HepG2 (cell line): Measurements from ENCODE around the gene TSGA10. TPM values are rescaled to one million over a fixed set of nuclear protein-coding genes. Genes with fewer than 3 reads are reported as not detected.

Experiments
- ATAC-seq: fragments of 200-7000 bp; cut with Tn5 transposase; 3 replicates; pipeline ENCODE4 v1.9.1; 2020; ENCODE audit warnings: mild to moderate bottlenecking, moderate library complexity
- BruUV-seq: library from RNA; stranded (reverse); fragments of 400-500 nt; replicated peaks from 2 replicates; lab custom pipeline; 2021; lab: Mats Ljungman, UMichigan
- CTCF ChIA-PET: fragments of 300-600 bp; formaldehyde crosslinking; extraction: SDS; loops from one replicate; lab custom pipeline; 2021; ENCODE audit warnings: low total read pairs, inconsistent platforms, low intra/inter-chr PET ratio; lab: Yijun Ruan, JAX
- POLR2A ChIA-PET: fragments of 350-600 bp; sonication (Branson Sonifier 250); formaldehyde crosslinking; loops from one replicate; lab custom pipeline; 2020; ENCODE audit warnings: antibody characterized with exemption, inconsistent platforms; lab: Yijun Ruan, JAX
- DNase-seq: peaks from one replicate; pipeline ENCODE4 v3.0.0-alpha.2; 2015; ENCODE audit warnings: low spot score
- FAIRE-seq: peaks from 3 replicates; lab custom pipeline; 2011; peaks lifted over from hg19 to GRCh38; lab: Jason Lieb, UNC
- H2AFZ ChIP-seq: one replicate; pipeline ENCODE4 v1.6.1; 2011; ENCODE audit warnings: low read length, inconsistent platforms
- H3K27ac ChIP-seq: fragments of 300-600 bp; 3 replicates; pipeline ENCODE4 v1.8.0; 2011; ENCODE audit warnings: mixed run types, mild to moderate bottlenecking, mixed read lengths, low read length, inconsistent platforms; ENCODE audit not compliant: insufficient read depth; ENCODE audit errors: extremely low read length
- H3K27me3 ChIP-seq, 2 experiments: fragments of 200-600 bp in 1 of 2; 2 replicates in 1 of 2; 3 replicates in 1 of 2; pipeline versions ENCODE4 v1.6.0 to v1.8.0; 2011; ENCODE audit warnings: low read length in 2 of 2, mild to moderate bottlenecking in 2 of 2, moderate library complexity in 2 of 2, inconsistent platforms in 1 of 2; ENCODE audit not compliant: insufficient read depth in 2 of 2, control insufficient read depth in 1 of 2
- H3K36me3 ChIP-seq, 2 experiments: fragments of 200-600 bp in 1 of 2; replicated peaks in 1 of 2; 2 replicates in 1 of 2; 3 replicates in 1 of 2; pipeline versions ENCODE4 v1.5.1 to v1.8.0; 2011; ENCODE audit warnings: low read length in 2 of 2, inconsistent platforms in 1 of 2; ENCODE audit not compliant: insufficient read depth in 2 of 2, control insufficient read depth in 1 of 2
- H3K4me1 ChIP-seq: 2 replicates; pipeline ENCODE4 v1.5.1; 2012; ENCODE audit warnings: low read length, inconsistent platforms; ENCODE audit not compliant: insufficient read depth
- H3K4me2 ChIP-seq: 2 replicates; pipeline ENCODE4 v1.6.0; 2011; ENCODE audit warnings: low read depth, low read length, inconsistent platforms
- H3K4me3 ChIP-seq, 3 experiments: fragments of 200-600 bp in 1 of 3; sonication (generic), shearing (Covaris generic) in 1 of 3; replicated peaks in 1 of 3; 2 replicates each; pipeline ENCODE4 v1.5.1; 2011 to 2016; ENCODE audit warnings: low read length in 3 of 3, inconsistent platforms in 2 of 3, low read depth in 2 of 3, mild to moderate bottlenecking in 2 of 3, control low read depth in 1 of 3, mixed read lengths in 1 of 3; ENCODE audit not compliant: insufficient read depth in 1 of 3
- H3K79me2 ChIP-seq: one replicate; pipeline ENCODE4 v1.6.1; 2011; ENCODE audit warnings: low read length, inconsistent platforms; ENCODE audit not compliant: insufficient read depth
- H3K9ac ChIP-seq: 2 replicates; pipeline ENCODE4 v1.6.0; 2011; ENCODE audit warnings: mild to moderate bottlenecking, low read depth, low read length, inconsistent platforms; ENCODE audit not compliant: insufficient read depth
- H3K9me3 ChIP-seq: 2 replicates; pipeline ENCODE4 v1.5.1; 2012; ENCODE audit warnings: mild to moderate bottlenecking, low read length
- H4K20me1 ChIP-seq: 2 replicates; pipeline ENCODE4 v1.6.0; 2011; ENCODE audit warnings: inconsistent platforms, mild to moderate bottlenecking, low read length, moderate library complexity; ENCODE audit not compliant: insufficient read depth
- CCDC6 ChIP-seq: sonication (generic); formaldehyde crosslinking; IDR thresholded peaks from 2 replicates; pipeline ENCODE4 v1.8.1; 2022; ENCODE audit warnings: mild to moderate bottlenecking, missing genetic modification reagents, moderate library complexity
- MAFK ChIP-seq, 2 experiments: IDR thresholded peaks in 1 of 2; conservative IDR thresholded peaks in 1 of 2; 2 replicates each; pipeline ENCODE4 v1.6.1; 2011; ENCODE audit warnings: improper control_type of control experiment in 2 of 2, low read length in 2 of 2
- TCF7L2 ChIP-seq: IDR thresholded peaks from 2 replicates; pipeline ENCODE4 v1.6.1; 2011; ENCODE audit warnings: mild to moderate bottlenecking, low read depth, low read length, moderate library complexity
- ZNF160 ChIP-seq: sonication (generic); formaldehyde crosslinking; IDR thresholded peaks from 2 replicates; pipeline ENCODE4 v1.8.0; 2022; ENCODE audit warnings: mild to moderate bottlenecking, inconsistent platforms, missing genetic modification reagents
- ZNF503 ChIP-seq: sonication (generic); formaldehyde crosslinking; IDR thresholded peaks from 2 replicates; pipeline ENCODE4 v1.4.0; 2020; ENCODE audit warnings: missing genetic modification reagents
- ZZZ3 ChIP-seq: sonication (generic); formaldehyde crosslinking; IDR thresholded peaks from 2 replicates; pipeline ENCODE4 v1.4.0; 2020; ENCODE audit warnings: missing genetic modification reagents, mild to moderate bottlenecking, borderline replicate concordance
- WGBS: methylation state at CpG from one replicate; pipeline ENCODE4 v1.1.6; 2017; ENCODE audit warnings: low lambda C conversion rate; 5-methylcytosine and 5-hydroxymethylcytosine counted together
- in situ Hi-C: cut with HindIII; loops from 2 replicates; pipeline ENCODE4 v1.10.0; 2017; ENCODE audit warnings: low pct_unique_long_range_greater_than_20kb; ENCODE audit not compliant: extremely low pct_ligation_motif_present
- intact Hi-C: fragments of 100-400 bp; cut with micrococcal nuclease; formaldehyde crosslinking; loops from one replicate; pipeline ENCODE4 v1.10.0; 2022; ENCODE audit not compliant: unreplicated experiment
- polyA plus RNA-seq, 8 experiments: library from polyadenylated mRNA; depleted of rRNA in 3 of 8; stranded (reverse) in 7 of 8; unstranded in 1 of 8; fragments of >200 nt; fragmentation: Illumina TruSeq in 4 of 8; extraction: Trizol in 4 of 8; gene quantifications; 2 replicates each; pipeline versions ENCODE4 v1.2.1 to v1.2.3, GENCODE V29; 2011 to 2016; ENCODE audit warnings: low read depth in 4 of 8, missing spikeins in 1 of 8, mixed read lengths in 1 of 8; ENCODE audit not compliant: insufficient read depth in 1 of 8
- total RNA-seq, 5 experiments: library from RNA; depleted of rRNA; stranded (reverse); fragments of >200 nt; fragmentation: Illumina TruSeq; extraction: Trizol; gene quantifications; 2 replicates each; pipeline ENCODE4 v1.2.3, GENCODE V29; 2016; ENCODE audit warnings: low read depth in 1 of 5

Gene TSGA10
- total and polyA plus RNA-seq, 2 of the 13 experiments (the other 11 are each of a cell fraction or from before 2014, with no cell fraction given), result 4.7 to 13.1 TPM

DNA sequence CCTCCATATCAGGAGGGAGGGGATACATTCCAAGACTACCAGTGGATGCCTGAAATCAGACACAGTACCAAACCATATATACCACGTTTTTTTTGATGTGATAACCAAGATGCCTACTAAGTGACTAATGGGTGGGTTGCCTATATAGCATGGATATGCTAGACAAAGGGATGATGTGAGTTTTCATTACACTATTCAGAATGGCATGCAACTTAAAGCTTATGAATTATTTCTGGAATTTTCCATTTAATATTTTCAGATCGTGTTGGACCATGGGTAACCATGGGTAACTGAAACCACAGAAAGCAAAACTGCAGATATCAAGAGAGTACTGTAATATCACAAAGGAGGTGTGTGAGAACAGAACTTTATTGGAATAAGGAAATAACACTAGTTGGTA is 179.1 kb downstream of the TSGA10 start (continued):
- TF ChIP-seq ZZZ3 (CRISPR knock-in tag), result no peak
- no peak for TF ChIP-seq ZNF503 (CRISPR knock-in tag)
- no peak for TF ChIP-seq CCDC6 (CRISPR knock-in tag)

DNA sequence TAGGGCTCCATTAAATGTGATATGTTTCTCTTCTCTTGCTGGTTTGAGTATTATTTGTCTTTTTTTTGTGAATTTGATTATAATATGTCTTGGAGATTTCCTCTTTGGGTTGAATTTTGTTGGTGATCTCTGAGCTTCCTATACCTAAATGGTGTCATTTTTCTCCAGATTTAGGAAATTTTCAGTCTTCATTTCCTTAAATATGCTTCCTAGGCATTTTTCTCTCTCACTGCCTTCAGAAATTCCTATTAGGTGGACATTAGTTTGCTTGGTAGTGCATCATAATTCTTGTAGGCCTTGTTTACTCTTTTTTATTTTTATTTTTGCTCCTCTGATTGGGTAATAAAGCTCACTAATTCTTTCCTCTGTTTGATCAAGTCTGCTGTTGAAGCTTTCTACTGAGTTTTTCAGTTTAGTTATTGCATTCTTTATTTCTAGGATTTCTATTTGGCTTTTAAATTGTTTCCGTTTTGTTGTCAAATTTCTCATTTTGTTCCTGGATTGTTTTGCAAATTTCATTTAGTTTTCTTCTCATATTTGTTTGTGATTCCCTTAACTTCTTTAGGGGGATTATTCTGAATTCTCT is 182.1 kb downstream of the TSGA10 start:
- H2AFZ ChIP-seq, result no peak overlapping the region
- H3K27me3 ChIP-seq, result no peaks in the 10 kb centered on the region
- BruUV-seq, result no TSS peak
- in situ Hi-C loops, result no loop called here
- 5% methylated on average over 1 of the region's 1 CpG for WGBS
- POLR2A ChIA-PET, result no interaction called here
- no peaks in the 10 kb centered on the region for H4K20me1 ChIP-seq
- H3K4me1 ChIP-seq, result no peaks in the 10 kb centered on the region
- FAIRE-seq (no peak), DNase-seq (no peak)
- no peak overlapping the region for H3K9ac ChIP-seq
- CTCF ChIA-PET, result no interaction called here
- no peaks in the 10 kb centered on the region for H3K36me3 ChIP-seq
- no peaks in the 10 kb centered on the region for H3K79me2 ChIP-seq
- TF ChIP-seq MAFK (conservative IDR thresholded peaks at IDR 0.05 in 1 of 2, IDR thresholded peaks at IDR 0.05 in 1 of 2; ENCODE audit: low read length in 2 of 2) (peak; percentile 50 to 66; a peak in 3 of 4 replicates), TCF7L2 (no peak), ZNF160 (CRISPR knock-in tag) (peak; percentile 98)
- TF ChIP-seq, all 625 proteins: peak for 2
- ATAC-seq, result no peak
- no peak overlapping the region for H3K4me2 ChIP-seq
- H3K27ac ChIP-seq, result no peak overlapping the region
- intact Hi-C loops, result no loop called here
- peaks cover 27% of the 10 kb centered on the region for H3K9me3 ChIP-seq
- no peak overlapping the region for H3K4me3 ChIP-seq
